HL-60 (cell line): ENCODE data around the gene VWA3B.

ENCODE experiments used
- DNase-seq, 2 experiments: peaks; one replicate each; pipeline ENCODE4 v3.0.0-alpha.2; 2010 to 2020; ENCODE audit warnings: low read depth in 1 of 2, low spot score in 1 of 2
- H3K27ac ChIP-seq: fragments of 250-450 bp; sonication (Bioruptor Pico); replicated peaks from 2 replicates; pipeline ENCODE4 v1.5.1; 2020; ENCODE audit warnings: mild to moderate bottlenecking, moderate library complexity
- H3K27me3 ChIP-seq: fragments of 250-450 bp; sonication (Bioruptor Pico); 2 replicates; pipeline ENCODE4 v1.5.1; 2021; ENCODE audit warnings: mild to moderate bottlenecking, moderate library complexity; ENCODE audit not compliant: insufficient read depth, poor library complexity, severe bottlenecking
- H3K4me3 ChIP-seq: replicated peaks from 2 replicates; pipeline ENCODE4 v1.5.1; 2011; ENCODE audit warnings: mild to moderate bottlenecking, control low read depth, low read length; ENCODE audit not compliant: insufficient read depth
- CTCF ChIP-seq: IDR thresholded peaks from one replicate; pipeline ENCODE4 v1.5.1; 2011; ENCODE audit warnings: low read length, control low read depth, inconsistent platforms; ENCODE audit not compliant: insufficient read depth
- GABPA ChIP-seq: IDR thresholded peaks from 2 replicates; pipeline ENCODE4 v1.6.1; 2012; ENCODE audit warnings: low read depth
- POLR2AphosphoS5 ChIP-seq: IDR thresholded peaks from 2 replicates; pipeline ENCODE4 v1.6.1; 2012; ENCODE audit warnings: low read depth
- REST ChIP-seq: IDR thresholded peaks from 2 replicates; pipeline ENCODE4 v1.6.1; 2012; ENCODE audit warnings: low read depth; ENCODE audit not compliant: insufficient replicate concordance
- SPI1 ChIP-seq: IDR thresholded peaks from 2 replicates; pipeline ENCODE4 v1.6.1; 2012; ENCODE audit warnings: low read depth, mild to moderate bottlenecking, borderline replicate concordance

Gene VWA3B

GRCh38 chr2:98253461-98254070 is 166.6 kb downstream of the VWA3B start:
- no peak overlapping the region for H3K4me3 ChIP-seq
- no peaks in the 10 kb centered on the region for H3K27me3 ChIP-seq
- TF ChIP-seq SPI1: no peak
- TF ChIP-seq CTCF: no peak
- TF ChIP-seq POLR2AphosphoS5: no peak
- no peak for TF ChIP-seq GABPA
- TF ChIP-seq REST: no peak
- H3K27ac ChIP-seq: no peak overlapping the region
- no peak for DNase-seq

- no peak for DNase-seq
- H3K4me3 ChIP-seq: no peak overlapping the region
- H3K27me3 ChIP-seq: no peaks in the 10 kb centered on the region
- no peak overlapping the region for H3K27ac ChIP-seq
- TF ChIP-seq REST (no peak), CTCF (no peak), GABPA (no peak), POLR2AphosphoS5 (no peak), SPI1 (no peak)
These were observed 167.6 kb downstream of the VWA3B start for GRCh38 chr2:98254504-98255059.

GRCh38 chr2:98258906-98259305 is 171.9 kb downstream of the VWA3B start:
- Histone ChIP-seq H3K27me3 (no peaks in the 10 kb centered on the region), H3K4me3 (no peak overlapping the region), H3K27ac (no peak overlapping the region)
- DNase-seq: no peak
- no peak for TF ChIP-seq REST
- no peak for TF ChIP-seq CTCF
- TF ChIP-seq POLR2AphosphoS5: no peak
- no peak for TF ChIP-seq GABPA
- TF ChIP-seq SPI1: no peak
